Measurements from ENCODE around the gene SYDE2.
"Not testable (repeated sequence)": the region's sequence is repeated elsewhere in the genome, so short reads cannot be mapped to it uniquely, and the experiment has no call there.

Gene SYDE2, protein sequence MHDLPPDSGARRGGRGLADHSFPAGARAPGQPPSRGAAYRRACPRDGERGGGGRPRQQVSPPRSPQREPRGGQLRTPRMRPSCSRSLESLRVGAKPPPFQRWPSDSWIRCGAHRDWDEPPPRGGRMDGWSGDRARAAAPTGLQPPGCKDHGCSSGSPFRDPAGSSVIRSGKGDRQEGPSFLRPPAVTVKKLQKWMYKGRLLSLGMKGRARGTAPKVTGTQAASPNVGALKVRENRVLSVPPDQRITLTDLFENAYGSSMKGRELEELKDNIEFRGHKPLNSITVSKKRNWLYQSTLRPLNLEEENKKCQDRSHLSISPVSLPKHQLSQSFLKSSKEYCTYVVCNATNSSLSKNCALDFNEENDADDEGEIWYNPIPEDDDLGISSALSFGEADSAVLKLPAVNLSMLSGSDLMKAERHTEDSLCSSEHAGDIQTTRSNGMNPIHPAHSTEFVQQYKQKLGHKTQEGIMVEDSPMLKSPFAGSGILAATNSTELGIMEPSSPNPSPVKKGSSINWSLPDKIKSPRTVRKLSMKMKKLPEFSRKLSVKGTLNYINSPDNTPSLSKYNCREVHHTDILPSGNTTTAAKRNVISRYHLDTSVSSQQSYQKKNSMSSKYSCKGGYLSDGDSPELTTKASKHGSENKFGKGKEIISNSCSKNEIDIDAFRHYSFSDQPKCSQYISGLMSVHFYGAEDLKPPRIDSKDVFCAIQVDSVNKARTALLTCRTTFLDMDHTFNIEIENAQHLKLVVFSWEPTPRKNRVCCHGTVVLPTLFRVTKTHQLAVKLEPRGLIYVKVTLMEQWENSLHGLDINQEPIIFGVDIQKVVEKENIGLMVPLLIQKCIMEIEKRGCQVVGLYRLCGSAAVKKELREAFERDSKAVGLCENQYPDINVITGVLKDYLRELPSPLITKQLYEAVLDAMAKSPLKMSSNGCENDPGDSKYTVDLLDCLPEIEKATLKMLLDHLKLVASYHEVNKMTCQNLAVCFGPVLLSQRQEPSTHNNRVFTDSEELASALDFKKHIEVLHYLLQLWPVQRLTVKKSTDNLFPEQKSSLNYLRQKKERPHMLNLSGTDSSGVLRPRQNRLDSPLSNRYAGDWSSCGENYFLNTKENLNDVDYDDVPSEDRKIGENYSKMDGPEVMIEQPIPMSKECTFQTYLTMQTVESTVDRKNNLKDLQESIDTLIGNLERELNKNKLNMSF
- long read RNA-seq, donor 1, partial matches to known transcripts, result 0 of 2 reads
- long read RNA-seq, donor 1, other reads (novel, unspliced or antisense), result 0 of 2 reads
- long read RNA-seq, donor 2, result 0 reads
- long read RNA-seq, donor 3, partial matches to known transcripts, result 0 of 2 reads
- long read RNA-seq, donor 3, other reads (novel, unspliced or antisense), result 0 of 2 reads
- long read RNA-seq, donor 4, partial matches to known transcripts, result 0 of 1 reads
- long read RNA-seq, donor 4, other reads (novel, unspliced or antisense), result 0 of 1 reads
- long read RNA-seq, donor 5, result 0 reads
- long read RNA-seq, donor 6, partial matches to known transcripts, result 0 of 2 reads
- long read RNA-seq, donor 6, other reads (novel, unspliced or antisense), result 0 of 2 reads
- long read RNA-seq, donor 7, partial matches to known transcripts, result 0 of 2 reads
- long read RNA-seq, donor 7, other reads (novel, unspliced or antisense), result 0 of 2 reads
- long read RNA-seq, donor 8, partial matches to known transcripts, result 0 of 2 reads
- long read RNA-seq, donor 8, other reads (novel, unspliced or antisense), result 0 of 2 reads

GRCh38 chr1:85200463-85201339 lies at the start of gene SYDE2:
TSS of gene SYDE2 (minus strand) at chr1:85201016. CDS start at chr1:85200996, 20 bp downstream.
- DNase-seq, result peak; percentile 96

DNA sequence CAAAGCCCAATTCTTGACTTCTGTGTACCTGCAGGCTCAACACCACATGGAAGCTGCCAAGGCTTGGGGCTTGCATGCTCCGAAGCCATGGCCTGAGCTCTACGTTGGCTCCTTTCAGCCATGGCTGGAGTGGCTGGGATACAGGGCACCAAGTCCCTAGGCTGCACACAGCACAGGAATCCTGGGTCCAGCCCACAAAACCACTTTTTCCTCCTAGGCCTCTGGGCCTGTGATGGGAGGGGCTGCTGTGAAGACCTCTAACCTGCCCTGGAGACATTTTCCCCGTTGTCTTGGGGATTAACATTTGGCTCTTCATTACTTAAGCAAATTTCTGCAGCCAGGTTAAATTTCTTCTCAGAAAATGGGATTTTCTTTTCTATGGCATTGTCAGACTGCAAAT lies 48.2 kb upstream of the SYDE2 start:
- DNase-seq, result not testable (repeated sequence)

DNA sequence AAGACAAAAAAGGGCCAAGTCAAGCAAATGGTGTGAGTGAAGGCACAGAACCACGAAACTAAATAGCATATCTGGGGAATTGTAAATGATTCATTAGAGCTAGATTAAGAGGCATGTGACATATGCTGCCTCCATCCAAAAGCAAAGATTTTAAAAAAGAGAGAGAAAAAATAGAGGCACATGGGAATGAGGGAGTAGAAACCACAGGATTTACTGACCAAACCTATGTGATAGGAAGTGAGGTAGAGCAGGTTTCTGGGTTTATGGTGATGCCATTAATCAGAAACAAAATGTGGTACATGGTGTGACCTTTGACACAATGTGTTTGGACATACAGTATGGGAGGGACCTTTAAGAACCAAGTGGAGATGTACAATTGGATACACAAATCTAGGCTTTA lies 45.1 kb upstream of the SYDE2 start:
- DNase-seq, result no peak

DNA sequence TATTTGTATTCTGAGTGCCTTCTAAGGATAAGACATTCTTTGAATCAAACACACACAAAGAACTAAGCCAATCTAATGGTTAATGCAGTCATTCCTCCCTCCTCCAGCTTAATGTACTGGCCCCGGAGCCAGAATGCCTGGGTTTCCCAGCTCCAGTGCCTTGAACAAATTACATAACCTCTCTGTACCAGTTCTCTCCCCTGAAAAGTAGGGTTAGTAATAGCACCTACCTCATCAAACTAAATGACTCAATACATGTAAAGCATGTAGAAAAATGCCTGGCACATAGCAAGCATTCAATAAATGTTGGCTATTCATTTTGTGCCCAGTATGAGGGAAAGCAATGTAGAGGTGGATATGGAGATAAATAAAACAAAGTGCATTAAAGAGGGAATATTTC lies 44.6 kb upstream of the SYDE2 start:
- no peak for DNase-seq

GRCh38 chr1:85244271-85245061 lies 43.6 kb upstream of the SYDE2 start:
- DNase-seq, result no peak

DNA sequence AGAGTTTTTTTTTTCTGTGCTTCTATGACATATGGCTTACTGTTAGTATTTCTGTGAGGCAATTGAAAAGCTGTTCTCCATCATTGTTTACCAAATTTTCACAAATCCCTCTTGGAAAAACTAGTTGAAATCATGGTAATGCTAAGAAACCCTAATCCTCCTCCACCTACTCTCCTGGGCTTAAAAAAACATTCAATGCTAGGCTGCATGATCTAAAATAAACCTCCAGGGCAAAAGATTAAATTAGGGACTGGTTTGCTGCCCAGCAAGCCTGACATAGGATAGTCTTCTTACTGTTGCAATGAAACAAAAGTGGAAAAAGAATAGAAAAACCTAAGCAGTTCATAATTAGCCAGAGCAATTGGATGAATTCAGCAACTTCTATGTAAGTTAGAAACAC lies 42.6 kb upstream of the SYDE2 start:
- no peak for DNase-seq

DNA sequence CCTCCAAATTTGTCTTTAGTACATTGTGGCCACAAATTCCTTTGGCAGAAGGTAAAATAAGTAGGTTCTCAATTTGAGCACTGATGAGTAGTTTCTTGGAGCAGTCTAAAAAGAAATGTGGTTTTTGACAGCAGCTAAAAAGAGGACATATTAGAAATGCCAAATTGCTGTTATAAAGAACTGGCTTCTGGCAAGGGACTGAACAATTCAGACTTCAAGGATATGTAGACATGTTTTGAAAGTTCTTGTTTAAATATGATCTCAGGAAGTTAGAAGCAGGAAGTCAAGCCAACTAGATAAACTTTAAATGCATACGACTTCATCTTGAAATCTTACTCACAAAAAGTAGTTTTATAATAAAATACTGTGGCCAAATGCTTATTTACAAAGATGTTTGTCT lies 39.8 kb upstream of the SYDE2 start:
- no peak for DNase-seq

- no peak for DNase-seq
Measured at GRCh38 chr1:85240174-85240601, 39.4 kb upstream of the SYDE2 start.

- DNase-seq, result no peak
Measured at GRCh38 chr1:85237613-85238012, 36.8 kb upstream of the SYDE2 start.

DNA sequence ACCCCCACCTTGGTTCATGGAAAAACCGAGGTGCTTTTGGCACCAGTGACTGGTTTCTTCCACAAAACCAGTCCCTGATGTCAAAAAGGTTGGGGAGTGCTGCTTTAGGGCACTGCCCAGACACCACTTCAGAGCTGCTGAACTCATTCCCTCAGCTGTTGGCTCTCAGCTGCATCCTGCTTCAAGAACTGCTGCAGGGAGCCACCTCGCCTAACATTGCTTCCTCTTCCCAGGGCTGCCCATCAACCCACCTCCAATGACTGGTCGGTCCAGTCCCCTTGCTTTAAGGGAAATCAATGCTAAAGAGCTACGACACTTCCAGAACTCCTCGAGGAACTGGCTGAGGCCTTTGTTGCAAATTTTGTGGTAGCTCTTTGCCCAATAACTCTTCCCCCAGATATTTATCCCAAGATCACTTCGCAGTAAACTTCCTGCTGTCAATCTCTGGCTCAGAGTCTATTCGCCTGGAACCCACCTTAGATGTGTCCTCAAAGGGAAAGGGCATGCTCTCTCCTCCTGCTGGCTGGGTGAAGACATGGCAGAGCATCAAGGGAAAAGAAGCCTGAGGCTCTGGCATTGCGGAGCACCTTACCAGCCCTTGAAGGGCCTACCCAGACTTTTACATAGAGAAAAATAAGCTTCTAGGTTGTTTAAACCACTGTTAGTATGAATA lies 29.6 kb upstream of the SYDE2 start:
- no peak for DNase-seq

GRCh38 chr1:85229574-85230097 lies 28.8 kb upstream of the SYDE2 start:
- no peak for DNase-seq

DNA sequence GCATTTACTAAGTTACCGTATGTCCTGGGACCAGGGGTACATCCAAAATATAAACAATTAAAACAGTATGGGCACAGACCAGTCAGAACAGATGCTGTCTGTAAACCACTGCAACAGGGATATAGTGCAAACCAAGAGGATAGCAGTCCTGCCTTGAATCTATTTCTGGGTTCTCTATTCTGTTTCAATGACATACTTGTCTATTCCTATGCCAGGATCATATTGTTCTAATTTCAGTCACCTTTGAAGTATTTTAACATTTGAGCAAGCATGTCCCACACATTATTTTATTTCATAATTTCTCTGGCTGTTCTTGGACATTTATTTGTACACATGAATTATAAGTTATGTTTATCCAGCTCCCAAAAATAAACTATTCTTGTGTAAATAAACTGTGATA lies 28.2 kb upstream of the SYDE2 start:
- DNase-seq, result no peak

GRCh38 chr1:85225624-85226380 lies 25.0 kb upstream of the SYDE2 start:
- DNase-seq, result no peak

GRCh38 chr1:85224734-85225623 lies 24.2 kb upstream of the SYDE2 start:
- DNase-seq, result peak; percentile 39

- no peak for DNase-seq
Measured at GRCh38 chr1:85224295-85224694, 23.5 kb upstream of the SYDE2 start.

GRCh38 chr1:85223334-85223733 lies 22.5 kb upstream of the SYDE2 start:
- DNase-seq, result no peak

DNA sequence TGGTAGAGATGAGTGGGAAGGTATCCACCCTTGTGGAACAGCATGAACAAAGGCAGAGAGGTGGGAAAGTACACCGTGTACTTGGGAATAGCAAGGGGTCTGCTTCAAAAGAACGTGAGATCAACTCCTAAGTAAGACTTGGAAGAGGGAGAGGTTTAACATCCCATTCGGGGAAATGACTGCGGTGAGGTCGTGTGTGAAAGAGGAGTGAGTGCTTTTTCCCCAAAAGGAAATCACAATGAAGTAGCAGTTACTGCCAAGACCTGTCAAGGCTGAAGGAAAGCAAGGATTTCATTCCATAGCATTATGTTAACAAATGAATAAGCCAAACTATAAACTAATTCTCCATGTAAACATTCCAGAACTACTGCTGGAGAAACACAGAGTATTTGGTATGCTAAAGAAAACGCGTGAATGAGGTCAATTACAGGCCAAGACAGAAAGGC lies 20.0 kb upstream of the SYDE2 start:
- no peak for DNase-seq
